HepG2 (cell line): ENCODE measurements around the gene CTNNA3. TPM values are rescaled to one million over a fixed set of nuclear protein-coding genes. Genes with fewer than 3 reads are reported as not detected.
"Not testable (repeated sequence)": the region's sequence is repeated elsewhere in the genome, so short reads cannot be mapped to it uniquely, and the experiment has no call there.

Source experiments
- ATAC-seq: fragments of 200-7000 bp; cut with Tn5 transposase; 3 replicates; pipeline ENCODE4 v1.9.1; 2020; ENCODE audit warnings: mild to moderate bottlenecking, moderate library complexity
- BruUV-seq: library from RNA; stranded (reverse); fragments of 400-500 nt; replicated peaks from 2 replicates; lab custom pipeline; 2021; lab: Mats Ljungman, UMichigan
- CTCF ChIA-PET: fragments of 300-600 bp; formaldehyde crosslinking; extraction: SDS; loops from one replicate; lab custom pipeline; 2021; ENCODE audit warnings: low total read pairs, inconsistent platforms, low intra/inter-chr PET ratio; lab: Yijun Ruan, JAX
- POLR2A ChIA-PET: fragments of 350-600 bp; sonication (Branson Sonifier 250); formaldehyde crosslinking; loops from one replicate; lab custom pipeline; 2020; ENCODE audit warnings: antibody characterized with exemption, inconsistent platforms; lab: Yijun Ruan, JAX
- DNase-seq: peaks from one replicate; pipeline ENCODE4 v3.0.0-alpha.2; 2015; ENCODE audit warnings: low spot score
- FAIRE-seq: peaks from 3 replicates; lab custom pipeline; 2011; peaks lifted over from hg19 to GRCh38; lab: Jason Lieb, UNC
- H2AFZ ChIP-seq: one replicate; pipeline ENCODE4 v1.6.1; 2011; ENCODE audit warnings: low read length, inconsistent platforms
- H3K27ac ChIP-seq: fragments of 300-600 bp; 3 replicates; pipeline ENCODE4 v1.8.0; 2011; ENCODE audit warnings: mixed run types, mild to moderate bottlenecking, mixed read lengths, low read length, inconsistent platforms; ENCODE audit not compliant: insufficient read depth; ENCODE audit errors: extremely low read length
- H3K27me3 ChIP-seq, 2 experiments: fragments of 200-600 bp in 1 of 2; 2 replicates in 1 of 2; 3 replicates in 1 of 2; pipeline versions ENCODE4 v1.6.0 to v1.8.0; 2011; ENCODE audit warnings: low read length in 2 of 2, mild to moderate bottlenecking in 2 of 2, moderate library complexity in 2 of 2, inconsistent platforms in 1 of 2; ENCODE audit not compliant: insufficient read depth in 2 of 2, control insufficient read depth in 1 of 2
- H3K36me3 ChIP-seq, 2 experiments: fragments of 200-600 bp in 1 of 2; replicated peaks in 1 of 2; 2 replicates in 1 of 2; 3 replicates in 1 of 2; pipeline versions ENCODE4 v1.5.1 to v1.8.0; 2011; ENCODE audit warnings: low read length in 2 of 2, inconsistent platforms in 1 of 2; ENCODE audit not compliant: insufficient read depth in 2 of 2, control insufficient read depth in 1 of 2
- H3K4me1 ChIP-seq: 2 replicates; pipeline ENCODE4 v1.5.1; 2012; ENCODE audit warnings: low read length, inconsistent platforms; ENCODE audit not compliant: insufficient read depth
- H3K4me2 ChIP-seq: 2 replicates; pipeline ENCODE4 v1.6.0; 2011; ENCODE audit warnings: low read depth, low read length, inconsistent platforms
- H3K4me3 ChIP-seq, 3 experiments: fragments of 200-600 bp in 1 of 3; sonication (generic), shearing (Covaris generic) in 1 of 3; replicated peaks in 1 of 3; 2 replicates each; pipeline ENCODE4 v1.5.1; 2011 to 2016; ENCODE audit warnings: low read length in 3 of 3, inconsistent platforms in 2 of 3, low read depth in 2 of 3, mild to moderate bottlenecking in 2 of 3, control low read depth in 1 of 3, mixed read lengths in 1 of 3; ENCODE audit not compliant: insufficient read depth in 1 of 3
- H3K79me2 ChIP-seq: one replicate; pipeline ENCODE4 v1.6.1; 2011; ENCODE audit warnings: low read length, inconsistent platforms; ENCODE audit not compliant: insufficient read depth
- H3K9ac ChIP-seq: 2 replicates; pipeline ENCODE4 v1.6.0; 2011; ENCODE audit warnings: mild to moderate bottlenecking, low read depth, low read length, inconsistent platforms; ENCODE audit not compliant: insufficient read depth
- H3K9me3 ChIP-seq: 2 replicates; pipeline ENCODE4 v1.5.1; 2012; ENCODE audit warnings: mild to moderate bottlenecking, low read length
- H4K20me1 ChIP-seq: 2 replicates; pipeline ENCODE4 v1.6.0; 2011; ENCODE audit warnings: inconsistent platforms, mild to moderate bottlenecking, low read length, moderate library complexity; ENCODE audit not compliant: insufficient read depth
- EP300 ChIP-seq, 3 experiments: sonication (generic) in 1 of 3; formaldehyde crosslinking in 1 of 3; IDR thresholded peaks; 2 replicates each; pipeline versions ENCODE4 v1.5.1 to v1.6.1; 2011 to 2020; ENCODE audit warnings: low read depth in 2 of 3, low read length in 2 of 3, borderline replicate concordance in 1 of 3, improper control_type of control experiment in 1 of 3, mild to moderate bottlenecking in 1 of 3, missing genetic modification reagents in 1 of 3, moderate library complexity in 1 of 3
- GTF3A ChIP-seq: sonication (generic); formaldehyde crosslinking; conservative IDR thresholded peaks from 2 replicates; pipeline ENCODE4 v1.4.0; 2020; ENCODE audit warnings: mild to moderate bottlenecking, missing genetic modification reagents
- HNRNPL ChIP-seq: fragments of 200-400 bp; formaldehyde crosslinking; IDR thresholded peaks from 2 replicates; pipeline ENCODE4 v1.6.1; 2017; ENCODE audit warnings: mild to moderate bottlenecking, low read depth, low read length
- ISX ChIP-seq: sonication (generic); formaldehyde crosslinking; conservative IDR thresholded peaks from 2 replicates; pipeline ENCODE4 v1.5.0; 2020; ENCODE audit warnings: missing genetic modification reagents
- RBM22 ChIP-seq: fragments of 200-400 bp; formaldehyde crosslinking; optimal IDR thresholded peaks from 2 replicates; pipeline ENCODE3; 2017; ENCODE audit warnings: mild to moderate bottlenecking, low read length, moderate library complexity
- SNAI1 ChIP-seq: sonication (generic); formaldehyde crosslinking; IDR thresholded peaks from 2 replicates; pipeline ENCODE4 v1.5.0; 2020; ENCODE audit warnings: mild to moderate bottlenecking, missing genetic modification reagents, borderline replicate concordance
- ZFAT ChIP-seq: sonication (generic); formaldehyde crosslinking; conservative IDR thresholded peaks from 2 replicates; pipeline ENCODE4 v1.8.1; 2023; ENCODE audit warnings: missing genetic modification reagents, inconsistent platforms
- ZFP1 ChIP-seq: IDR thresholded peaks from 2 replicates; pipeline ENCODE4 v1.6.1; 2016
- ZNF713 ChIP-seq: sonication (generic); formaldehyde crosslinking; IDR thresholded peaks from 2 replicates; pipeline ENCODE4 v1.4.0; 2020; ENCODE audit warnings: mild to moderate bottlenecking, missing genetic modification reagents
- WGBS: methylation state at CpG from one replicate; pipeline ENCODE4 v1.1.6; 2017; ENCODE audit warnings: low lambda C conversion rate; 5-methylcytosine and 5-hydroxymethylcytosine counted together
- in situ Hi-C: cut with HindIII; loops from 2 replicates; pipeline ENCODE4 v1.10.0; 2017; ENCODE audit warnings: low pct_unique_long_range_greater_than_20kb; ENCODE audit not compliant: extremely low pct_ligation_motif_present
- intact Hi-C: fragments of 100-400 bp; cut with micrococcal nuclease; formaldehyde crosslinking; loops from one replicate; pipeline ENCODE4 v1.10.0; 2022; ENCODE audit not compliant: unreplicated experiment
- polyA plus RNA-seq, 8 experiments: library from polyadenylated mRNA; depleted of rRNA in 3 of 8; stranded (reverse) in 7 of 8; unstranded in 1 of 8; fragments of >200 nt; fragmentation: Illumina TruSeq in 4 of 8; extraction: Trizol in 4 of 8; gene quantifications; 2 replicates each; pipeline versions ENCODE4 v1.2.1 to v1.2.3, GENCODE V29; 2011 to 2016; ENCODE audit warnings: low read depth in 4 of 8, missing spikeins in 1 of 8, mixed read lengths in 1 of 8; ENCODE audit not compliant: insufficient read depth in 1 of 8
- total RNA-seq, 5 experiments: library from RNA; depleted of rRNA; stranded (reverse); fragments of >200 nt; fragmentation: Illumina TruSeq; extraction: Trizol; gene quantifications; 2 replicates each; pipeline ENCODE4 v1.2.3, GENCODE V29; 2016; ENCODE audit warnings: low read depth in 1 of 5
- TF ChIP-seq, protein P1 (sequence below): sonication (generic); formaldehyde crosslinking; IDR thresholded peaks from 2 replicates; pipeline ENCODE4 v1.5.0; 2020; ENCODE audit warnings: mild to moderate bottlenecking, missing genetic modification reagents

The CTNNA3 gene
- total and polyA plus RNA-seq, 2 of the 13 experiments (the other 11 are each of a cell fraction or from before 2014, with no cell fraction given) = not detected

DNA sequence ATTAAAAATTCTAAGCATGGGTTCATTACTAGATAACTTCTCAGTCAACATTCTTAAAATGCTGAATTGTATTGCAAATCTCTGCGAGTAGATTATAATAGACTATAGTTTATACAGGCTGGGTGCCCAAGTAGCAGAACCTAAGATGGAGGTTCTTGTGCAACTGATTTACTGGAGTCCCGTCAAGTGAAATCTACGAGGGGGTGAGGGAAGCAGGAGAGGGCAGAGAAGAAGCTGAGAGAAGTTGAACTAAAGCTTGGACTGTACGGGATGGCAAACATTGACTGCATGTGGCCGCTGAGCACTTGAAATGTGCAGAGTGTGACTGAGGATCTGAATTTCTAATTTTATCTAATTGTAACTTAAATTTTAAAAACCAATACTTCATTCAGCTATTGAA, 124.5 kb downstream of the CTNNA3 start:
- H2AFZ ChIP-seq = no peak overlapping the region
- no peaks in the 10 kb centered on the region for H4K20me1 ChIP-seq
- ChIA-PET CTCF (no interaction called here), POLR2A (no interaction called here)
- 10% methylated on average over 5 of the region's 5 CpGs for WGBS
- no peak overlapping the region for H3K4me2 ChIP-seq
- no peak overlapping the region for H3K27ac ChIP-seq
- H3K9me3 ChIP-seq = no peaks in the 10 kb centered on the region
- H3K9ac ChIP-seq = no peak overlapping the region
- H3K4me3 ChIP-seq = no peak overlapping the region
- intact Hi-C loops (no loop called here), in situ Hi-C loops (no loop called here)
- BruUV-seq = no TSS peak
- H3K4me1 ChIP-seq = no peaks in the 10 kb centered on the region
- no peaks in the 10 kb centered on the region for H3K36me3 ChIP-seq
- ATAC-seq = no peak
- TF ChIP-seq EP300 (IDR thresholded peaks at IDR 0.05; ENCODE audit: low read depth in 2 of 2, low read length in 2 of 2) = no peak
- TF ChIP-seq EP300 (CRISPR knock-in tag; IDR thresholded peaks at IDR 0.05; ENCODE audit: borderline replicate concordance) = no peak
- TF ChIP-seq GTF3A = no peak
- no peak for TF ChIP-seq RBM22
- TF ChIP-seq SNAI1 (CRISPR knock-in tag) = no peak
- no peak for TF ChIP-seq ZNF713
- TF ChIP-seq ZFP1 (CRISPR knock-in tag) = no peak
- TF ChIP-seq HNRNPL = no peak
- no peak for TF ChIP-seq ISX
- no peak for TF ChIP-seq ZFAT
- TF ChIP-seq, protein P1, sequence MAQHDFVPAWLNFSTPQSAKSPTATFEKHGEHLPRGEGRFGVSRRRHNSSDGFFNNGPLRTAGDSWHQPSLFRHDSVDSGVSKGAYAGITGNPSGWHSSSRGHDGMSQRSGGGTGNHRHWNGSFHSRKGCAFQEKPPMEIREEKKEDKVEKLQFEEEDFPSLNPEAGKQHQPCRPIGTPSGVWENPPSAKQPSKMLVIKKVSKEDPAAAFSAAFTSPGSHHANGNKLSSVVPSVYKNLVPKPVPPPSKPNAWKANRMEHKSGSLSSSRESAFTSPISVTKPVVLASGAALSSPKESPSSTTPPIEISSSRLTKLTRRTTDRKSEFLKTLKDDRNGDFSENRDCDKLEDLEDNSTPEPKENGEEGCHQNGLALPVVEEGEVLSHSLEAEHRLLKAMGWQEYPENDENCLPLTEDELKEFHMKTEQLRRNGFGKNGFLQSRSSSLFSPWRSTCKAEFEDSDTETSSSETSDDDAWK = no peak
- H3K79me2 ChIP-seq = no peaks in the 10 kb centered on the region
- no peak for FAIRE-seq
- H3K27me3 ChIP-seq = no peaks in the 10 kb centered on the region
- DNase-seq = no peak

DNA sequence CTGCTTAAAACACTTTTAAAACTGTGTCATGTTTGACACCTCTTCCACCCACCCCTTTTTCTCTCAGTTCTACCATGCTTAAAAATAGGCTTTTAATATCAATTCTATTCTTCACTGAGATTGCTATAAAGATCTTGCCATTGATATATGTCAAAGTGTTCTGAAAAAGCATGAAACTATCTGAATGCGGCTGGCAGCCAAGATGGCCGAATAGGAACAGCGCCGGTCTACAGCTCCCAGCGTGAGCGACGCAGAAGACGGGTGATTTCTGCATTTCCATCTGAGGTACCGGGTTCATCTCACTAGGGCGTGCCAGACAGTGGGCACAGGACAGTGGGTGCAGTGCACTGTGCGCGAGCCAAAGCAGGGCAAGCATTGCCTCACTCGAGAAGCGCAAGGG, 137.7 kb downstream of the CTNNA3 start:
- H3K9ac ChIP-seq, H3K4me3 ChIP-seq, FAIRE-seq, H3K4me2 ChIP-seq, intact Hi-C loops, H3K27ac ChIP-seq, H3K27me3 ChIP-seq, POLR2A ChIA-PET, H3K36me3 ChIP-seq, H3K4me1 ChIP-seq, H3K9me3 ChIP-seq, BruUV-seq, ATAC-seq, in situ Hi-C loops, DNase-seq, H4K20me1 ChIP-seq, H3K79me2 ChIP-seq, CTCF ChIA-PET, H2AFZ ChIP-seq: not testable (repeated sequence)
- WGBS = 74% methylated on average over 11 of the region's 14 CpGs
